Upper lobe of left lung (tissue), 6 donors: Measurements from ENCODE around the gene HSFX4. TPM values are rescaled to one million over a fixed set of nuclear protein-coding genes. Genes with fewer than 3 reads are reported as not detected.
A peak's percentile ranks its signal among the peaks of the same experiment; 100 is the strongest.

Source experiments
- ATAC-seq, 2 donors: fragments of 200-7000 bp; cut with Tn5 transposase; one replicate each; pipeline ENCODE4 v1.9.1; 2022; ENCODE audit warnings: mild to moderate bottlenecking in 2 of 2, moderate library complexity in 2 of 2; ENCODE audit not compliant: low FRiP score in 2 of 2
- DNase-seq, 2 donors: peaks; one replicate each; pipeline ENCODE4 v3.0.0-alpha.2; 2019 to 2020
- H3K27ac ChIP-seq, 4 donors: fragments of 200-600 bp; sonication (generic); one replicate each; pipeline ENCODE4 v1.5.1; 2016 to 2019
- H3K27me3 ChIP-seq, 4 donors: fragments of 200-600 bp; sonication (generic); one replicate each; pipeline ENCODE4 v1.5.1; 2017 to 2019
- H3K36me3 ChIP-seq, 4 donors: fragments of 200-600 bp; sonication (generic); one replicate each; pipeline ENCODE4 v1.5.1; 2016 to 2019
- H3K4me1 ChIP-seq, 4 donors: fragments of 200-600 bp; sonication (generic); one replicate each; pipeline ENCODE4 v1.5.1; 2018 to 2019
- H3K4me3 ChIP-seq, 4 donors: fragments of 200-600 bp; sonication (generic); one replicate each; pipeline ENCODE4 v1.5.1; 2017 to 2019; ENCODE audit warnings: mild to moderate bottlenecking in 2 of 4, moderate library complexity in 1 of 4
- H3K9me3 ChIP-seq, 4 donors: fragments of 200-600 bp; sonication (generic); one replicate each; pipeline ENCODE4 v1.5.1; 2018 to 2019
- EP300 ChIP-seq, 4 donors: sonication (generic); formaldehyde crosslinking; IDR thresholded peaks; one replicate each; pipeline ENCODE4 v1.5.1; 2017; ENCODE audit warnings: antibody characterized with exemption in 4 of 4, control low read depth in 2 of 4
- POLR2A ChIP-seq, 4 donors: fragments of 450-650 bp; IDR thresholded peaks; one replicate each; pipeline ENCODE4 v1.5.1; 2016 to 2017; ENCODE audit warnings: antibody characterized with exemption in 4 of 4, mild to moderate bottlenecking in 2 of 4
- POLR2AphosphoS5 ChIP-seq, 2 donors: sonication (generic); formaldehyde crosslinking; IDR thresholded peaks; one replicate each; pipeline ENCODE4 v1.5.1; 2017; ENCODE audit warnings: antibody characterized with exemption in 2 of 2
- WGBS, 2 donors: methylation state at CpG; one replicate each; pipeline ENCODE4 v1.1.5; 2017 to 2018; 5-methylcytosine and 5-hydroxymethylcytosine counted together
- total RNA-seq, 6 donors: library from RNA; depleted of rRNA in 4 of 6; stranded (reverse); fragments of >200 nt in 4 of 6; gene quantifications; one replicate each; pipeline versions ENCODE4 v1.1.0 to v1.2.1, GENCODE V29; 2016 to 2021
- TF ChIP-seq, protein P1 (sequence below), 6 experiments: fragments of 450-650 bp in 4 of 6; fragments of 200-600 bp in 2 of 6; sonication (generic) in 2 of 6; IDR thresholded peaks; one replicate each; pipeline ENCODE4 v1.5.1; 2016 to 2019; ENCODE audit warnings: antibody characterized with exemption in 6 of 6
- donor health status: DM: no; HTN: no; CAD: no; lungs with moderate emphysema.
- donor health status: DM: no; HTN: yes; CAD: no; lungs with severe emphysema.

The HSFX4 gene
- total RNA-seq, 6 donors from 2014 or later, result not detected

- no peak for ATAC-seq
- Histone ChIP-seq H3K36me3 (peaks cover 0 to 3% (median 0%) of the 10 kb centered on the region in 4 donors), H3K4me3 (no peak overlapping the region), H3K4me1 (no peaks in the 10 kb centered on the region), H3K27ac (no peak overlapping the region), H3K9me3 (no peaks in the 10 kb centered on the region), H3K27me3 (no peaks in the 10 kb centered on the region)
- WGBS, 2 donors, result 0 to 4% methylated on average over 1 of the region's 1 CpG
- no peak for DNase-seq
- no peak for TF ChIP-seq POLR2AphosphoS5 (IDR thresholded peaks at IDR 0.05)
- TF ChIP-seq EP300 (IDR thresholded peaks at IDR 0.05), result no peak
- TF ChIP-seq POLR2A (IDR thresholded peaks at IDR 0.05), result no peak
- TF ChIP-seq, protein P1, sequence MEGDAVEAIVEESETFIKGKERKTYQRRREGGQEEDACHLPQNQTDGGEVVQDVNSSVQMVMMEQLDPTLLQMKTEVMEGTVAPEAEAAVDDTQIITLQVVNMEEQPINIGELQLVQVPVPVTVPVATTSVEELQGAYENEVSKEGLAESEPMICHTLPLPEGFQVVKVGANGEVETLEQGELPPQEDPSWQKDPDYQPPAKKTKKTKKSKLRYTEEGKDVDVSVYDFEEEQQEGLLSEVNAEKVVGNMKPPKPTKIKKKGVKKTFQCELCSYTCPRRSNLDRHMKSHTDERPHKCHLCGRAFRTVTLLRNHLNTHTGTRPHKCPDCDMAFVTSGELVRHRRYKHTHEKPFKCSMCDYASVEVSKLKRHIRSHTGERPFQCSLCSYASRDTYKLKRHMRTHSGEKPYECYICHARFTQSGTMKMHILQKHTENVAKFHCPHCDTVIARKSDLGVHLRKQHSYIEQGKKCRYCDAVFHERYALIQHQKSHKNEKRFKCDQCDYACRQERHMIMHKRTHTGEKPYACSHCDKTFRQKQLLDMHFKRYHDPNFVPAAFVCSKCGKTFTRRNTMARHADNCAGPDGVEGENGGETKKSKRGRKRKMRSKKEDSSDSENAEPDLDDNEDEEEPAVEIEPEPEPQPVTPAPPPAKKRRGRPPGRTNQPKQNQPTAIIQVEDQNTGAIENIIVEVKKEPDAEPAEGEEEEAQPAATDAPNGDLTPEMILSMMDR (IDR thresholded peaks at IDR 0.05), result peak in 4 of 6 experiments; percentile 27 to 42 (median 34)
Observed at GRCh38 chrX:149950681-149951080, 21.3 kb downstream of the HSFX4 start.

- DNase-seq (no peak), ATAC-seq (no peak)
- no peak for TF ChIP-seq POLR2AphosphoS5 (IDR thresholded peaks at IDR 0.05)
- TF ChIP-seq, protein P1 (IDR thresholded peaks at IDR 0.05), result no peak
- no peak for TF ChIP-seq EP300 (IDR thresholded peaks at IDR 0.05)
- TF ChIP-seq POLR2A (IDR thresholded peaks at IDR 0.05), result no peak
- Histone ChIP-seq H3K4me1 (peaks cover 0 to 2% (median 0%) of the 10 kb centered on the region in 4 donors), H3K27ac (no peak overlapping the region), H3K27me3 (no peaks in the 10 kb centered on the region), H3K4me3 (no peak overlapping the region), H3K9me3 (no peaks in the 10 kb centered on the region), H3K36me3 (peaks cover 0 to 10% (median 0%) of the 10 kb centered on the region in 4 donors)
- WGBS, 2 donors, result 68 to 69% methylated on average over 2 of the region's 2 CpGs
Observed at GRCh38 chrX:149961572-149961971, 32.2 kb downstream of the HSFX4 start.

- Histone ChIP-seq H3K36me3 (peaks cover 0 to 10% (median 0%) of the 10 kb centered on the region in 4 donors), H3K4me1 (peaks cover 0 to 2% (median 0%) of the 10 kb centered on the region in 4 donors), H3K27me3 (no peaks in the 10 kb centered on the region), H3K4me3 (no peak overlapping the region), H3K27ac (no peak overlapping the region), H3K9me3 (no peaks in the 10 kb centered on the region)
- TF ChIP-seq EP300 (IDR thresholded peaks at IDR 0.05), result no peak
- TF ChIP-seq POLR2AphosphoS5 (IDR thresholded peaks at IDR 0.05), result no peak
- TF ChIP-seq, protein P1 (IDR thresholded peaks at IDR 0.05), result no peak
- TF ChIP-seq POLR2A (IDR thresholded peaks at IDR 0.05), result no peak
- ATAC-seq (no peak), DNase-seq (no peak)
Observed at GRCh38 chrX:149962010-149962409, 32.6 kb downstream of the HSFX4 start.

DNA sequence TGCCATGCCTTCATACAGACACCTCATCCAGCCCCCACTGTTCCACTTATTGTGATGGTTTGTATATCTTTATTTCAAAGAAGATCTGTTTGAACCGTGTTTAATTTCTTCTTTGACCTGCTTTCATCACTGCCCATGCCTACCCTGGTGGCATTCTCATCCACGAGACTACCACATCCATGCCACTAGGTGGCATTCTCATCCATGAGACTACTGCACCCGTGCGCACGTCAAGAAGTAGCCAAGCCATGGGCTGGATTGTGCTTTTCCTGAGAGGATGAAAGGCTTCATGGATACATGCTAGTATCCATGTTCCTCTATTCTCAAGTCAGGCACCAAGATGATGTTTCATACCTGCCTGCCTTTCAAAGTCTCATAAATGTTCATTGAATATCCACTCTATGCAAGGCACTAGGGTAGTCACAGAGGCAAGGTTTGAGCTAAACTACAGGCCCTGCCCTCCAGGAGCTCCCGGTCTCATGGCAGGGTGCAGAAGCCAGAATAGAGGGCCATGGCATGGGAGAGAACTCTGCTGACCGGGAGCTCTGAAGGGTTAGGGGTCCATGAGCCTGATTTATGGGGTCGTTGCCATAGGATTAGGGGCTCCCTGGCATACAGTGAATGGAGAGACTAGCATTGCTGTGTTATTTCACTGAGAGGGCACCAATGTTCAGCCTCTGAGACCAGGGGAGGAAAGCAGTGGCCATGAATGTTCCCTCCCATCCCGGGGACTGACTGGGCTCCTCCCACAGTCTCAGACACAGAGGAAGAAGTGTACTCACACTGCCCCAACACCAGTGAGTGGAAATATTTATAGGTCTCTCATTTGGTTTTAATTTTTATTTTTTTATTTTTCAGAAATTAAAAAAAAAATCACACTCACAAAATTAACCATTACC lies 33.7 kb downstream of the HSFX4 start:
- no peak overlapping the region for H3K27ac ChIP-seq
- peak in 1 of 2 donors; percentile 62 for DNase-seq
- H3K4me1 ChIP-seq, result peaks cover 0 to 2% (median 0%) of the 10 kb centered on the region in 4 donors
- 12 to 34% methylated on average over 6 to 9 of the region's 9 CpGs for WGBS, 2 donors
- no peaks in the 10 kb centered on the region for H3K27me3 ChIP-seq
- peaks cover 0 to 10% (median 0%) of the 10 kb centered on the region in 4 donors for H3K36me3 ChIP-seq
- ATAC-seq, result peak; percentile 68 to 85
- H3K9me3 ChIP-seq, result no peaks in the 10 kb centered on the region
- H3K4me3 ChIP-seq, result no peak overlapping the region
- TF ChIP-seq POLR2A (IDR thresholded peaks at IDR 0.05), result no peak
- TF ChIP-seq, protein P1 (IDR thresholded peaks at IDR 0.05), result peak; percentile 45 to 71 (median 58)
